Skeletal muscle tissue (tissue), 4 donors: ENCODE measurements around the gene EXOC3L4. TPM values are rescaled to one million over a fixed set of nuclear protein-coding genes. Genes with fewer than 3 reads are reported as not detected.

Experiments used
- H3K27ac ChIP-seq: one replicate; pipeline ENCODE4 v1.7.0; 2013; ENCODE audit warnings: mild to moderate bottlenecking, low read depth, low read length, inconsistent platforms
- H3K27me3 ChIP-seq, 3 donors: one replicate each; pipeline ENCODE4 v1.7.0; 2013; ENCODE audit warnings: low read length in 3 of 3; ENCODE audit not compliant: control insufficient read depth in 3 of 3, insufficient read depth in 3 of 3
- H3K36me3 ChIP-seq, 3 donors: one replicate each; pipeline ENCODE4 v1.7.0; 2013; ENCODE audit warnings: low read length in 3 of 3; ENCODE audit not compliant: control insufficient read depth in 3 of 3, insufficient read depth in 3 of 3
- H3K4me1 ChIP-seq, 3 donors: one replicate each; pipeline ENCODE4 v1.7.0; 2013; ENCODE audit warnings: low read length in 3 of 3, mild to moderate bottlenecking in 3 of 3; ENCODE audit not compliant: control insufficient read depth in 3 of 3, insufficient read depth in 3 of 3
- H3K4me3 ChIP-seq, 3 donors: one replicate each; pipeline ENCODE4 v1.7.0; 2013; ENCODE audit warnings: low read length in 3 of 3
- H3K9ac ChIP-seq, 3 donors: one replicate each; pipeline ENCODE4 v1.7.0; 2013; ENCODE audit warnings: low read length in 3 of 3, mild to moderate bottlenecking in 3 of 3, moderate library complexity in 2 of 3, low read depth in 1 of 3
- H3K9me3 ChIP-seq, 3 donors: one replicate each; pipeline ENCODE4 v1.7.0; 2013; ENCODE audit warnings: low read length in 3 of 3; ENCODE audit not compliant: control insufficient read depth in 3 of 3
- total RNA-seq: library from RNA; depleted of rRNA; stranded (reverse); fragments of >200 nt; gene quantifications from one replicate; pipeline ENCODE4 v1.2.3, GENCODE V29; 2014
- donor health status: Osteomylitis.

Gene EXOC3L4
- total RNA-seq, 1 donor from 2014 or later, result 0.52 TPM

DNA sequence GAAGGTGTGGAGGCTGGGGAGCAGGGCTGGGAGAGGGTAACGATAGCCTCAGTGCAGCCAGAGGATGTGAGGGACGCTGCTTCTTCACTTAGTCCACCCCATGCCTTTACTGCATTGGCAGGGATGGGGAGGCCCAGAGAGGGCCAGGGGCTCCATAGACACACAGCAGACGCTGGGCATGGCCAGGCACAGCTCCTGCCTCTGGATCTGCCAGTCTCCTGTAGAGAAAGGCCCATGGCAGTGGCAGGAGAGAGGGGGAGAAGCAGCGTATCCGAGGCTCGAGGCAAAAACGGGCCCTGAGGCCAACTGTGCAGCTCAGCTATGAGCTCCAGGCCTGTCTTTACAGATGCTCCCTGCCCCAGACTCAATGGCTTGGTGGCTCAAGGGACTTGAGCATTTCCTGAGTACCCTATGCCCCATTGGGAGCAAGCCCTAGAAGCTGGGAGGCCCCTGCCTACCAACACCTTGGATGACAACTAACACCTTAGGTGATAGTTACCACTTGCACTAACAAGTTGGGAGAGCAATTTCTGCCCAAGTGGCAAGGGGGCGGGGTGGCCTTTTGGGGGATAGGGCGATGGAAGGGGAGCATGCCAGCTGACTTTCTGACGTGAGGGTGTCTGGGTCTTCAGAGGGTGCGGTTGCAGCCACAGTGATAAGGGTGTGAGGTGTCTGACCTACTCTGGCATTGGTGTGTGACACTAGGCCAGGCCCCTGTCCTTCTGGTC lies 15.5 kb upstream of the EXOC3L4 start:
- H3K36me3 ChIP-seq, result no peaks in the 10 kb centered on the region
- H3K27me3 ChIP-seq, result peaks cover 3 to 20% (median 8%) of the 10 kb centered on the region in 3 donors
- no peak overlapping the region for H3K4me3 ChIP-seq

DNA sequence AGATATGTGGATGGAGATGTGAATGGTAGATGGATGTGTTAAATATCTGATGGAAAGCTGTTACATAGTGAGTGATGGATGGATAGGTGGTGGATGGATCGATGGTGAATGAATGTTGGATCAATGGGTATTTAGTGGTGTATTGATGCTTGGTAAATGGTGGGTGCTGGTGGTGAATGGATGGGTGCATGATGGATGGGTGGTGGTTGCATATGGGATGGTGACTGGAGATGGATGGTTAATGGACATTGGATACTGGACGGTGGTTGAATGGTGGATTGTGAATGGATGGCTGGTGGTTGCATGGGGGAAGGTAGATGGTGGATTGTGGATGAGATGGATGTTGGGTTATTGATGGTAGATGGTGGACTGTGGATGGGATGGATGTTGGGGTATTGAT lies 12.6 kb upstream of the EXOC3L4 start:
- no peak overlapping the region for H3K4me3 ChIP-seq
- H3K9me3 ChIP-seq, result no peaks in the 10 kb centered on the region
- H3K4me1 ChIP-seq, result peaks cover 0 to 4% (median 3%) of the 10 kb centered on the region in 3 donors
- H3K36me3 ChIP-seq, result no peaks in the 10 kb centered on the region
- no peak overlapping the region for H3K9ac ChIP-seq
- H3K27ac ChIP-seq, result no peak overlapping the region
- H3K27me3 ChIP-seq, result peaks cover 25 to 43% (median 26%) of the 10 kb centered on the region in 3 donors

More for the DNA sequence above, 15.5 kb upstream of the EXOC3L4 start:
- Histone ChIP-seq H3K9me3 (no peaks in the 10 kb centered on the region), H3K9ac (no peak overlapping the region), H3K27ac (no peak overlapping the region), H3K4me1 (peaks cover 3 to 17% (median 12%) of the 10 kb centered on the region in 3 donors)

DNA sequence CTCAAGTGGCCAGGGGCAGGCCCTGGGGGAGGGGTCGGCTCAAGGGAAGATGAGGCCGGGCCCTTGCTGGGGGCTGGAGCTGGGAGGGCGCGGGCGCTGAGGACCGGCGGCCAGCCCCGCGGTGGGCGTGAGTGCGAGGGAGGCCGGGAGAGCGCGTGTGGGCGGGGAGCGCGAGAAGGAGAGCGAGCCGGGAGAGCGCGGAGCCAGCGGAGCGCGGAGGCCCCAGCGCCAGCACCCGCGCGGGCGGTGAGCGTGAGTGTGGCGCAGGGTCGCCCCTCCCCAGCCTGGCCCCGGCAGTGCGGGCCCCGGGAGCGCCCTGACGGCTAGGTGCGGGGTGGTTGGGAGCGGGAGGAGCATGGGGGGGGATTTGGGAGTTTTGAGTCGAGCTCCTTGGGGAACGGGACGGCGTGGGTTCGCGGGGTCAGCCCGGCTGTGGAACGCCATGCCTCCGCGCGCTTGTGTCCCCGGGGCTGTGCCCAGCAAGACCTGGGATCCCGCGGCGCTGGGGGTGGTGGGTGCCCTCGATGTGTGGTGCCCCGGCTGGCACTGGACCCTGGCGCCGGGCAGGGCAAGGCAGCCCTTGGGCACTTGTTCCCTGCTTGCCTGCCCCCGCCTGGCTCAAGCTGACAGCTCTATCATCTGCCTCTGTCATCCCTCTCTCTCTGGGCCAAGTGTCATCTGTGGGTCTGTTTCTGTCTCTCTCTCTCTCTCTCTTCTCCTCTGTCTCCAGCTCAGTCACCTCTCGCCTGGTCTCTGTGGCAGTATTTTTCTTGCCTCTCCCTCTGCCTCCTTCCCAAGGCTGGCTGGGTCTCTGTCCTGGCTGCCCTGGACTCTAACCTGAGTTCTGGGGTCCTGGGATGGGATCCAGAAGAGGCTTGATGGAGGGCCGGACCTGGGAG lies 10.3 kb upstream of the EXOC3L4 start, which contains the start of gene LBHD2:
Gene LBHD2 (plus strand): TSS at position 190 of the 899 bp plus-strand sequence. CDS start 1,803 bp downstream, outside the sequence.
- Histone ChIP-seq H3K27me3 (peaks cover 26 to 45% (median 28%) of the 10 kb centered on the region in 3 donors), H3K36me3 (no peaks in the 10 kb centered on the region), H3K27ac (no peak within 1 kb of the TSS), H3K9me3 (no peaks in the 10 kb centered on the region), H3K4me1 (peaks cover 0 to 4% (median 3%) of the 10 kb centered on the region in 3 donors), H3K4me3 (no peak within 1 kb of the TSS), H3K9ac (no peak within 1 kb of the TSS)

DNA sequence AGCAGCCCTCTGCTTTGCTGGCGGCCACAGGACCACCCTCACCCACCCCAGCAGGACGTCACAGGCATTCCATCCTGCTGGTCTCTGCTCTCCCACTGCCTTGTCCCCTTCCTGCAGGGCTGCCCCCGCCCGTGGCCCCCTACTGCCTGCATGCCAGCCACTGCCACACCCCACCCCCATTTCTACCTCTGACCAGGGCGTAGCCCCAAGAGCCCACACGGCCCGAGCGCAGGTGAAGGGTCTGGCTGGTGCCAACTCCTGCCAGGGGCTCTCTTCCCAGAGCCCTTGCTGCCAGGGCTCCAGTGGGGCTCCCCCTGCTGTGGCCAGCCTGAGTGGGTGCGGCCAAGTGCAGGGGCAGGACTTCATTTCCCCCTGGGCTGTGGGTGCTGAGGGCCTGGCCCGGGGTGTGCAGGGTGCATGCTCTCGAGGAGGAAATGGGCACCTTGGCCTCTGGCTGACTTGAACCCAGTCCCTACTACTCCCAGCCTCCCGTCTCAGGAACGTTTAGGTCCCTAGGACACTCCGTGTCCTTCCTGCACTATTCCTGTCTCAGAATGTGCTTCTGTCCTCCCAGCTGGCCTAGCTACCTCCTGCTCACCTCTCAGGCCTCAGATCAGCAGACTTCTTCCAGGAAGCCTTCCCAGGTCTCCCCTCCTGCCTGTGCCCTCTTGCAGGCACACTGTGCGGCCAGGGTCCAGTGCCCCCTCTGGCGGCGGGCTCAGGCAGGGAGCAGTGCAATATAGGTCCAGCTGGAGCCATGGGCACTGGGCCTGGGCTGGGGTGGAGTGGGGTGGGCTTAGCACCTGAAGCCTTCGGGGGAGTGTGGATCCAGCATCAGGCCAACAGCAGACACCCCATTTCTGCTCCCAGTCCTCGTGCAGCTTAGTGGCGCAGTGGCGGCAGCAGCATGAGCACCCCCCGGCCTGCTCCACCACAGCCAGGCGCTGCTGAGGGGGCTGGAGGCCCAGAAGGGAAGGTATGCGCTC lies 9.1 kb upstream of the EXOC3L4 start:
- H3K4me3 ChIP-seq, result no peak overlapping the region
- no peak overlapping the region for H3K27ac ChIP-seq
- no peaks in the 10 kb centered on the region for H3K9me3 ChIP-seq
- H3K4me1 ChIP-seq, result peaks cover 0 to 4% (median 3%) of the 10 kb centered on the region in 3 donors
- H3K27me3 ChIP-seq, result peaks cover 26 to 41% (median 28%) of the 10 kb centered on the region in 3 donors
- no peak overlapping the region for H3K9ac ChIP-seq
- H3K36me3 ChIP-seq, result no peaks in the 10 kb centered on the region

DNA sequence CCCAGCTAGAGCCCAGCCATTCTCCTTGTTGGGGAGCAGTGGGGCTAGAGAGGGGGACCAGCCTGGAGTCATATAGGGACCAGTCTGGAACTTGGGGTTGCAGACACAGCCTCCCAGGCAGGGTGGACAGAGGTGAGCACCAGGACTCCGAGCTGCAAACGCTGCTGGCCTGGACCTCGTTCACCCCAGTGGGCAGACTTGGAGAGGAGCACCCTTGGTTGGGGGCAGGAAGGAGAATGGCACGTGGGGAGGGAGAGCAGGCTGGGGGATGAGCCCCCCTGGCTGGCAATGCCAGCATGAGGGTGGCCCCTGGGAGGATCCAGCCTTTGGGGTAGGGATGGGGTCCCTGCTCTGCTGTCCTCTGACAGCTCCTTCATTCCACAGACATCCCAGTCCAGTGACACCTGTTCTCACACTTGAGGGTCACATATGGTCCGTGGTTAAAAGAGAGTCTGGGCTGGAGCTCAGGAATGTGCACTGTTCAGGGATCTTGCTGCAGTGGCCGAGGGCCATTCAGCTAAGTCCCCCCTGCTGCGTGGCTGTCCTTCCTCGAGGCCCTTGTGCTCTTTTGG lies 7.7 kb upstream of the EXOC3L4 start:
- no peak overlapping the region for H3K27ac ChIP-seq
- peaks cover 7 to 10% (median 9%) of the 10 kb centered on the region in 3 donors for H3K4me1 ChIP-seq
- H3K9me3 ChIP-seq, result no peaks in the 10 kb centered on the region
- H3K36me3 ChIP-seq, result no peaks in the 10 kb centered on the region
- no peak overlapping the region for H3K9ac ChIP-seq
- peaks cover 24 to 38% (median 26%) of the 10 kb centered on the region in 3 donors for H3K27me3 ChIP-seq
- H3K4me3 ChIP-seq, result no peak overlapping the region

DNA sequence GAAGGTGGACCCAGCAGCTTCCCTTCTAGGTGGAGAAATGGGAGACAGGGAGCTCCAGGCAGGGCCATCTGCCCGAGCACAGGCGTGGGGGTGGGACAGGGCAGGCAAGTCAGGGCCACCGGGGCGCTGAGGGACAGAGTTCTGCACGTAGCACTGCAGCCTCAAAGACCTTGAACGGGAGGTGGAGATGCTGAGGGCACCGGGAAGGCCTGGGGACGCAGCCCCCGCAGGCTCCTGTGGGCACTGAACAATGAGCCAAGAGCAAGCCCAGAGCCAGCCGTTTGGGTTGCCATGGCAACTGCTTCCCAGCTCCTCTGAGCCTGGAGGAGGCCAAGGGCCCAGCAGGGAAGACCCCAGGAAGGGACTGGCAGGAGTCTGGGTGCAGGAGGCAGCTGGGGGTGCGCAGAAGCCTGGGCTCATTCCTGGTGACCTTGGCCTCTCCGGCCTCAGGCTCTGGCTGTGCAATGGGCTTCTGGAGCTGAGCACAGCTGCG lies 7.1 kb upstream of the EXOC3L4 start:
- H3K9ac ChIP-seq, result no peak overlapping the region
- peaks cover 20 to 34% (median 26%) of the 10 kb centered on the region in 3 donors for H3K27me3 ChIP-seq
- no peak overlapping the region for H3K4me3 ChIP-seq
- no peaks in the 10 kb centered on the region for H3K9me3 ChIP-seq
- no peak overlapping the region for H3K27ac ChIP-seq
- no peaks in the 10 kb centered on the region for H3K36me3 ChIP-seq
- peaks cover 7 to 10% (median 9%) of the 10 kb centered on the region in 3 donors for H3K4me1 ChIP-seq

DNA sequence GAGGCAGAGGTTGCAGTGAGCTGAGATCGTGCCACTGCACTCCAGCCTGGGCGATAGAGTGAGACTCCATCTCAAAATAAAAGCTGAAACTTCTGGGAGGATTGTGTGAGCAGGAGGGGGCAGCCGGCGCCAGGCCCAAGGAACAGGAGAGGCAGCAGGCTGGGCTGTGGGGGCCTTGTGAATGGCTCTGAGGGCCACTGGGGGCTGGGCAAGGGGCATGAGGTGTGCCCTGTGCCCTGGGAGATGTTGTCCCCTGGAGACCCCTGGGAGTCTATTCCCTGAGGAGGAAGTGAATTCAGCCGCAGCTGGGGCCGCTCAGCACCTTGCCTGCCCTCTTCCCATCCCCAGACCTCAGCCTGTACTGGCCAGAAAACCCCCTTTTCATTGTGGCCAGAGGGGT lies 5.6 kb upstream of the EXOC3L4 start:
- Histone ChIP-seq H3K27ac (no peak overlapping the region), H3K4me1 (peaks cover 7 to 10% (median 9%) of the 10 kb centered on the region in 3 donors), H3K36me3 (no peaks in the 10 kb centered on the region), H3K27me3 (peaks cover 20 to 28% (median 23%) of the 10 kb centered on the region in 3 donors), H3K9me3 (no peaks in the 10 kb centered on the region), H3K4me3 (no peak overlapping the region), H3K9ac (no peak overlapping the region)

DNA sequence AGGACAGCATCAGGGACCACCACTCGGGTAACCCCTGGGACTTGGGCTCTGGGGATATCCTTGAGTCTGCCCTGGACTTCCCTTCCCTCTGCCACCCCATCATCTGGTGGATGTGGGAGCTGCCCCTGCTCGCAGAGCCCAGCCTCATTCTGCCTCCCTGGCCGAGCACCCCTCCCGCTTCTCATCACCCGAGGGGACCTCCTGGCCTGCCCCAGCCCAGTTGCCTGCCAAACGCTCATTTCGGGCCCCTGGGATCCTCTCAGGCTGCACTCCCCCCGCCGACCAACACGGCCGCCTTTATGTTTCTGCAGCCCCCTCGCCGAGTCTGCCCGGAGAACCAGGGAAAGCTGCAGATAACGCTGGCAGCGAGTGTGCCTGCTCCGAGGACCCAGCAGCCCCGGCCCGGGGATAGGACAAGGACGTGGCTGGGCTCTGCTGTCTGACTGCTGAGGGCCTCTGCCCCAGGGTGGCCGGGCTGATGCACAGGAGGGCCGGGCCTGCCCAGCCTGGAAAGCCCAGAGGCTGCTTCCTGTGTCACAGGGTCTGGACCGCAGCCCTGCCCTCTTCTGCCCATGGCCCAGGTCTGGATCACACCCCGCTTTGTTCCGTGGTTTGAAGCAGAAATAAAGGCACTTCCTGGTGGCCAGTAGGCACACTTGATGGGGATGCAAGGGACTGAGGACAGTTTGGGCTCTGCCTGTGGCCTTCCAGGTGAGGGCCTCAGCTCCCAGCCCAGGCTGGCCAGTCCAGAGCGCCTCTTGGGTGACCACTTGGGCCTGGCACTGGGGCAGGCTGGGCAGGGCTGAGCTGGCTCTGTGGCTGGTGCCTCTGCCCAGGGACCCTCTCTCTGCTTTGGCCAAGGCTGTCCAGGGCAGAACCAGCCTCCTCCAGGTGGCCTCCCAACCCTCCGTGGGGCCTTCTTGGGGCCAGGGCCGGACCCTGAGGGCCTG lies 4.9 kb upstream of the EXOC3L4 start:
- Histone ChIP-seq H3K27ac (no peak overlapping the region), H3K27me3 (peaks cover 13 to 23% (median 17%) of the 10 kb centered on the region in 3 donors), H3K4me1 (peaks cover 5 to 7% (median 7%) of the 10 kb centered on the region in 3 donors), H3K9me3 (no peaks in the 10 kb centered on the region), H3K36me3 (no peaks in the 10 kb centered on the region), H3K4me3 (no peak overlapping the region), H3K9ac (no peak overlapping the region)
